ENCODE measurements around the gene COMP.

Gene COMP

GRCh38 chr19:18770663-18771327 is 20.3 kb downstream of the COMP start:
- no peak for TF ChIP-seq CTCF (IDR thresholded peaks at IDR 0.05; ENCODE audit: low read depth, low read length)
- DNase-seq (ENCODE audit: low read depth, low spot score), result no peak
- no peak overlapping the region for H3K4me3 ChIP-seq (ENCODE audit: low read depth, low read length)
- in situ Hi-C loops (cut with HindIII; ENCODE audit: low sequenced_read_pairs), result no loop called here

GRCh38 chr19:18769989-18770528 is 21.0 kb downstream of the COMP start:
- in situ Hi-C loops (cut with HindIII; ENCODE audit: low sequenced_read_pairs), result no loop called here
- TF ChIP-seq CTCF (IDR thresholded peaks at IDR 0.05; ENCODE audit: low read depth, low read length), result no peak
- no peak for DNase-seq (ENCODE audit: low read depth, low spot score)
- H3K4me3 ChIP-seq (ENCODE audit: low read depth, low read length), result no peak overlapping the region

GRCh38 chr19:18768997-18769891 is 21.9 kb downstream of the COMP start:
- no peak for TF ChIP-seq CTCF (IDR thresholded peaks at IDR 0.05; ENCODE audit: low read depth, low read length)
- no peak for DNase-seq (ENCODE audit: low read depth, low spot score)
- in situ Hi-C loops (cut with HindIII; ENCODE audit: low sequenced_read_pairs), result no loop called here
- no peak overlapping the region for H3K4me3 ChIP-seq (ENCODE audit: low read depth, low read length)

- TF ChIP-seq CTCF (IDR thresholded peaks at IDR 0.05; ENCODE audit: low read depth, low read length), result peak; percentile 15
These were observed 22.9 kb downstream of the COMP start for GRCh38 chr19:18768046-18768771.

GRCh38 chr19:18765224-18765623 is 25.9 kb downstream of the COMP start:
- H3K4me3 ChIP-seq (ENCODE audit: low read depth, low read length), result no peak overlapping the region
- DNase-seq (ENCODE audit: low read depth, low spot score), result no peak
- in situ Hi-C loops (cut with HindIII; ENCODE audit: low sequenced_read_pairs), result no loop called here
- TF ChIP-seq CTCF (IDR thresholded peaks at IDR 0.05; ENCODE audit: low read depth, low read length), result no peak

More at GRCh38 chr19:18768046-18768771, 22.9 kb downstream of the COMP start:
- DNase-seq (ENCODE audit: low read depth, low spot score), result no peak
- in situ Hi-C loops (cut with HindIII; ENCODE audit: low sequenced_read_pairs), result no loop called here
- no peak overlapping the region for H3K4me3 ChIP-seq (ENCODE audit: low read depth, low read length)

- DNase-seq (ENCODE audit: low read depth, low spot score), result no peak
- in situ Hi-C loops (cut with HindIII; ENCODE audit: low sequenced_read_pairs), result no loop called here
- no peak for TF ChIP-seq CTCF (IDR thresholded peaks at IDR 0.05; ENCODE audit: low read depth, low read length)
- no peak overlapping the region for H3K4me3 ChIP-seq (ENCODE audit: low read depth, low read length)
These were observed 26.5 kb downstream of the COMP start for GRCh38 chr19:18764591-18765051.

Data from astrocyte of the spinal cord (primary cell).